ENCODE measurements around the gene TKFC.

TKFC gene

DNA sequence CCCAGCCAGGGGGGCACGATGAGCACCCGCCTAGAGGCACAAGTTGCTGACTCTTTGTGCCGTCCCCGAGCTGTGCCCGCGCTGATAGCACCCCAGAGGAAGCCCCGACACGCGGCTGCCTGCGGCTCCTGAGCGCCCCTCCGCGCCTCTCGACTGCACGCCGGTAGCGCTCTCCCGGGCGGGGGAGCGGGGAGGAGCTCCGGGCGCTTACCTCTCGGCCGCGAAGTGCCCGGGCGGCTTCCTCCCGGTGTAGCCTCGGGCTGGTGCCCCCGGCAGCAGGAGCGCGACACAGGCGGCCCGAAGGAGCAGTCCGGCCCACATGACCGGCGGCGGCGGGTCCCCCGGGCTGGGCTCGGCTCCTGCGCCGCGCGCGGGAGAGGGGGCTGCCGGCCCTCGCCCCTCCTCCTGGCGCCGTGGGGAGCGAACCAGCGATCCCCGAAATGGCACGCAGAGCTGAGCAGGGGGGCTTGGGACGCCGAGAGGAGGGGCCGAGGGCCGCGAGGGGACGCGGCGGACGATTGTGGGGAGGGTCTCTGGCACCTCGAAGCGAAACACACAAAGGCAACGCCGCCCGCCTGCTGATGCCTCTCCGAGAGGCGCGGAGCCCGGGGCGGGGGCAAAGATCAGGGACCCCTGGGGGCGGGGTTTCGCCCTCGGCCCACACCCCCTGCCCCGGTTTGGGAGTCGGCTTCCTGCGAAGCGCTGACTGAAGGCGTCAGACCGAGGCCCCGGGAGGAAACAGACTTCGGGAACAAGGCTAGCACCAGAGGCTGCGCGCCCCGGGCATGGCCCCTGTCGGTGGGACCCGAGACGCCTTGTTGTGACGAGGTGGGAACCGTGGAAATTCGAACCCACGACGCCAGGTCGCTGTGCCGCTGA, 38.1 kb upstream of the TKFC start, which contains the start of gene VWCE:
TSS of gene VWCE (minus strand) at position 600 of the 879 bp plus-strand sequence. CDS start at position 321, 279 bp downstream.
- TF ChIP-seq ZFP3 (CRISPR knock-in tag; IDR thresholded peaks at IDR 0.05) (no peak), TOX (CRISPR knock-in tag; IDR thresholded peaks at IDR 0.05; ENCODE audit: borderline replicate concordance) (no peak), PATZ1 (CRISPR knock-in tag; IDR thresholded peaks at IDR 0.05; ENCODE audit: borderline replicate concordance) (no peak), SNAI2 (CRISPR knock-in tag; IDR thresholded peaks at IDR 0.05) (no peak), ZNF8 (CRISPR knock-in tag; IDR thresholded peaks at IDR 0.05) (no peak), ZC3H10 (CRISPR knock-in tag; IDR thresholded peaks at IDR 0.05) (no peak), GLIS3 (CRISPR knock-in tag; IDR thresholded peaks at IDR 0.05) (no peak), PPARA (CRISPR knock-in tag; IDR thresholded peaks at IDR 0.05; ENCODE audit: borderline replicate concordance) (no peak), TCF4 (CRISPR knock-in tag; IDR thresholded peaks at IDR 0.05; ENCODE audit: borderline replicate concordance) (no peak), BACH2 (CRISPR knock-in tag; IDR thresholded peaks at IDR 0.05; ENCODE audit: borderline replicate concordance) (no peak)
- TF ChIP-seq, protein P1, sequence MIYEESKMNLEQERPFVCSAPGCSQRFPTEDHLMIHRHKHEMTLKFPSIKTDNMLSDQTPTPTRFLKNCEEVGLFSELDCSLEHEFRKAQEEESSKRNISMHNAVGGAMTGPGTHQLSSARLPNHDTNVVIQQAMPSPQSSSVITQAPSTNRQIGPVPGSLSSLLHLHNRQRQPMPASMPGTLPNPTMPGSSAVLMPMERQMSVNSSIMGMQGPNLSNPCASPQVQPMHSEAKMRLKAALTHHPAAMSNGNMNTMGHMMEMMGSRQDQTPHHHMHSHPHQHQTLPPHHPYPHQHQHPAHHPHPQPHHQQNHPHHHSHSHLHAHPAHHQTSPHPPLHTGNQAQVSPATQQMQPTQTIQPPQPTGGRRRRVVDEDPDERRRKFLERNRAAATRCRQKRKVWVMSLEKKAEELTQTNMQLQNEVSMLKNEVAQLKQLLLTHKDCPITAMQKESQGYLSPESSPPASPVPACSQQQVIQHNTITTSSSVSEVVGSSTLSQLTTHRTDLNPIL (CRISPR knock-in tag; IDR thresholded peaks at IDR 0.05; ENCODE audit: low read depth) = no peak
- peak; percentile 86 for ATAC-seq

- no peak for TF ChIP-seq BACH2 (CRISPR knock-in tag; IDR thresholded peaks at IDR 0.05; ENCODE audit: borderline replicate concordance)
- TF ChIP-seq ZC3H10 (CRISPR knock-in tag; IDR thresholded peaks at IDR 0.05) = no peak
- TF ChIP-seq ARNTL (CRISPR knock-in tag; IDR thresholded peaks at IDR 0.05; ENCODE audit: borderline replicate concordance, low read depth) = no peak
- ATAC-seq = no peak
These were observed 37.5 kb upstream of the TKFC start for GRCh38 chr11:61295596-61295926.

- TF ChIP-seq ISL1 (CRISPR knock-in tag; IDR thresholded peaks at IDR 0.05) (no peak), CSRNP3 (CRISPR knock-in tag; IDR thresholded peaks at IDR 0.05) (no peak), POU6F1 (CRISPR knock-in tag; IDR thresholded peaks at IDR 0.05; ENCODE audit: borderline replicate concordance, low read depth) (no peak), BACH2 (CRISPR knock-in tag; IDR thresholded peaks at IDR 0.05; ENCODE audit: borderline replicate concordance) (no peak), ZC3H10 (CRISPR knock-in tag; IDR thresholded peaks at IDR 0.05) (no peak), TOX (CRISPR knock-in tag; IDR thresholded peaks at IDR 0.05; ENCODE audit: borderline replicate concordance) (no peak), ZFP3 (CRISPR knock-in tag; IDR thresholded peaks at IDR 0.05) (no peak), SNAI2 (CRISPR knock-in tag; IDR thresholded peaks at IDR 0.05) (no peak)
- TF ChIP-seq, protein P1 (CRISPR knock-in tag; IDR thresholded peaks at IDR 0.05; ENCODE audit: low read depth) = no peak
- ATAC-seq = no peak
These were observed 35.7 kb upstream of the TKFC start for GRCh38 chr11:61297341-61297740.

DNA sequence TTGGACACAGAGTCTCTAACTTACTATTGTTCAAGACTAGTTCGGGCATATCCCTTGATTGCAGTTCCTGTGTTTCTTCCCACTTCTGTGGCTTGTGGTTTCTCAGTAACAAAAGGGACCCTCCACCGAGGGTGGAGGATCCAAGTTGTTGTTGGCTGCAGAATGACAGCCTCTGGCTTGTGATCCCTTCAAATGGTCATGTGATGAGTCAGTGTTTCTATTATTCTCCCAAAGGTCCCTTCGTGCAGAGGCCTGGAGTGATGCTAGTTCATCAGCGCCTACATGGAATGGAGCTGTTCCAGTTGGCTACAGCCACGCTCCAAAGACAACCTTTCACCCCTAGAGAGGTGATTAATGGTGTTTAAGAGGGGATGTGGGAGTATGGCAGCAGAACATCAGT, 35.3 kb upstream of the TKFC start:
- no peak for ATAC-seq
- TF ChIP-seq POU6F1 (CRISPR knock-in tag; IDR thresholded peaks at IDR 0.05; ENCODE audit: borderline replicate concordance, low read depth) (no peak), ZC3H10 (CRISPR knock-in tag; IDR thresholded peaks at IDR 0.05) (no peak), SNAI2 (CRISPR knock-in tag; IDR thresholded peaks at IDR 0.05) (no peak), ZFP30 (CRISPR knock-in tag; IDR thresholded peaks at IDR 0.05) (no peak), TOX (CRISPR knock-in tag; IDR thresholded peaks at IDR 0.05; ENCODE audit: borderline replicate concordance) (no peak), ZNF70 (CRISPR knock-in tag; IDR thresholded peaks at IDR 0.05) (no peak), RARB (CRISPR knock-in tag; IDR thresholded peaks at IDR 0.05) (no peak), GLIS3 (CRISPR knock-in tag; IDR thresholded peaks at IDR 0.05) (no peak), CSRNP3 (CRISPR knock-in tag; IDR thresholded peaks at IDR 0.05) (no peak), CSDC2 (CRISPR knock-in tag; IDR thresholded peaks at IDR 0.05) (no peak), ZNF565 (CRISPR knock-in tag; conservative IDR thresholded peaks at IDR 0.05; ENCODE audit: low read depth) (no peak)

Data from SK-N-SH treated with all-trans-retinoic acid at 6 μM for 48 hours (cell line).